CD4-positive, alpha-beta T cell treated with Interleukin-2 at 100 ng/mL for 4 hours (primary cell): Measurements from ENCODE around the gene NUP153.
"Not testable (repeated sequence)": the region's sequence is repeated elsewhere in the genome, so short reads cannot be mapped to it uniquely, and the experiment has no call there.

ENCODE experiments used
- DNase-seq: peaks from one replicate; pipeline ENCODE4 v3.0.0-alpha.2; 2020; ENCODE audit warnings: low spot score

The NUP153 gene

GRCh38 chr6:17706580-17707370, at the start of gene NUP153:
Gene NUP153 (minus strand): TSS chr6:17706925. CDS start chr6:17706387, 538 bp downstream.
- peak; percentile 100 for DNase-seq

- no peak for DNase-seq
Measured at GRCh38 chr6:17754254-17754653, 47.5 kb upstream of the NUP153 start.

- not testable (repeated sequence) for DNase-seq
Measured at GRCh38 chr6:17745324-17745723, 38.6 kb upstream of the NUP153 start.

GRCh38 chr6:17744757-17745308, 38.1 kb upstream of the NUP153 start:
- DNase-seq = not testable (repeated sequence)

GRCh38 chr6:17744019-17744756, 37.5 kb upstream of the NUP153 start:
- no peak for DNase-seq

GRCh38 chr6:17741507-17741906, 34.8 kb upstream of the NUP153 start:
- DNase-seq = no peak

- no peak for DNase-seq
Measured at GRCh38 chr6:17740559-17741220, 34.0 kb upstream of the NUP153 start.

GRCh38 chr6:17737704-17738252, 31.1 kb upstream of the NUP153 start:
- DNase-seq = no peak

GRCh38 chr6:17735311-17735710, 28.6 kb upstream of the NUP153 start:
- not testable (repeated sequence) for DNase-seq

- no peak for DNase-seq
Measured at GRCh38 chr6:17730078-17730704, 23.5 kb upstream of the NUP153 start.

- DNase-seq = no peak
Measured at GRCh38 chr6:17729223-17730077, 22.7 kb upstream of the NUP153 start.

GRCh38 chr6:17728551-17729222, 22.0 kb upstream of the NUP153 start:
- no peak for DNase-seq

- DNase-seq = no peak
Measured at GRCh38 chr6:17725083-17725482, 18.4 kb upstream of the NUP153 start.

- no peak for DNase-seq
Measured at GRCh38 chr6:17724341-17724740, 17.6 kb upstream of the NUP153 start.

- DNase-seq = no peak
Measured at GRCh38 chr6:17721671-17722070, 14.9 kb upstream of the NUP153 start.

- DNase-seq = no peak
Measured at GRCh38 chr6:17719323-17720041, 12.8 kb upstream of the NUP153 start.

- DNase-seq = no peak
Measured at GRCh38 chr6:17716221-17716620, 9.5 kb upstream of the NUP153 start.

GRCh38 chr6:17714879-17715851, 8.4 kb upstream of the NUP153 start:
- peak; percentile 61 for DNase-seq
